PFSK-1 (cell line): ENCODE measurements around the gene MYH9.

Source experiments
- FOXP2 ChIP-seq: optimal IDR thresholded peaks from 2 replicates; pipeline ENCODE3; 2011; ENCODE audit warnings: borderline replicate concordance, control low read depth, inconsistent platforms; ENCODE audit not compliant: insufficient read depth; ENCODE audit errors: extremely low read length, extremely low read depth
- POLR2AphosphoS5 ChIP-seq: IDR thresholded peaks from 2 replicates; pipeline ENCODE4 v1.6.1; 2012; ENCODE audit warnings: low read depth, mild to moderate bottlenecking, control low read depth, low read length, moderate library complexity
- SIN3A ChIP-seq: IDR thresholded peaks from 2 replicates; pipeline ENCODE4 v1.6.1; 2012; ENCODE audit warnings: mild to moderate bottlenecking, low read length, moderate library complexity, borderline replicate concordance; ENCODE audit not compliant: insufficient read depth
- TAF1 ChIP-seq: IDR thresholded peaks from 2 replicates; pipeline ENCODE4 v1.6.1; 2012; ENCODE audit warnings: low read length, control low read depth, borderline replicate concordance; ENCODE audit not compliant: insufficient read depth
- TF ChIP-seq, protein P1 (sequence below), 2 experiments: IDR thresholded peaks; 2 replicates each; pipeline versions ENCODE4 v1.6.1 to v1.8.0; 2011 to 2012; ENCODE audit warnings: low read depth in 2 of 2, low read length in 2 of 2, control low read depth in 1 of 2, inconsistent platforms in 1 of 2, mild to moderate bottlenecking in 1 of 2, moderate library complexity in 1 of 2; ENCODE audit not compliant: insufficient read depth in 1 of 2

DNA sequence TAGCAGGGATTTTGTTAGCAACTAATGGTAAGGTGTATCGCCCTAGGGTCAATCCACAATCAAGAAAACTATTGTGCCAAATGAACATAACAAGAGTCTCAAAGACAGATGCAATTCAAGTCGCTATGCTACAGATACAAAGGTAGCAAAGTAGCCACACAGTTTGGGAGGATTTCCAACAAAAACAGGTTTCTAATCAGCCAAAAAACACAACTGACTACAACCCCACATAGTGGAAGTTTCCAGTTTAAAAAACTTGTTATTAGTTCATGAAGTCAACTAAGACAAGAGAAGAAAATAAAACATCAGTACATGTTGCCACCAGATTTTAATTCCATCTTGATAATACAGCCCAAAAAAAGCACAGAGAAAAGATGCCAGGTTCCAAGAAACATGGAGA lies 38.0 kb downstream of the MYH9 start:
- TF ChIP-seq TAF1 (no peak), POLR2AphosphoS5 (no peak), SIN3A (no peak), FOXP2 (no peak)
- TF ChIP-seq, protein P1, sequence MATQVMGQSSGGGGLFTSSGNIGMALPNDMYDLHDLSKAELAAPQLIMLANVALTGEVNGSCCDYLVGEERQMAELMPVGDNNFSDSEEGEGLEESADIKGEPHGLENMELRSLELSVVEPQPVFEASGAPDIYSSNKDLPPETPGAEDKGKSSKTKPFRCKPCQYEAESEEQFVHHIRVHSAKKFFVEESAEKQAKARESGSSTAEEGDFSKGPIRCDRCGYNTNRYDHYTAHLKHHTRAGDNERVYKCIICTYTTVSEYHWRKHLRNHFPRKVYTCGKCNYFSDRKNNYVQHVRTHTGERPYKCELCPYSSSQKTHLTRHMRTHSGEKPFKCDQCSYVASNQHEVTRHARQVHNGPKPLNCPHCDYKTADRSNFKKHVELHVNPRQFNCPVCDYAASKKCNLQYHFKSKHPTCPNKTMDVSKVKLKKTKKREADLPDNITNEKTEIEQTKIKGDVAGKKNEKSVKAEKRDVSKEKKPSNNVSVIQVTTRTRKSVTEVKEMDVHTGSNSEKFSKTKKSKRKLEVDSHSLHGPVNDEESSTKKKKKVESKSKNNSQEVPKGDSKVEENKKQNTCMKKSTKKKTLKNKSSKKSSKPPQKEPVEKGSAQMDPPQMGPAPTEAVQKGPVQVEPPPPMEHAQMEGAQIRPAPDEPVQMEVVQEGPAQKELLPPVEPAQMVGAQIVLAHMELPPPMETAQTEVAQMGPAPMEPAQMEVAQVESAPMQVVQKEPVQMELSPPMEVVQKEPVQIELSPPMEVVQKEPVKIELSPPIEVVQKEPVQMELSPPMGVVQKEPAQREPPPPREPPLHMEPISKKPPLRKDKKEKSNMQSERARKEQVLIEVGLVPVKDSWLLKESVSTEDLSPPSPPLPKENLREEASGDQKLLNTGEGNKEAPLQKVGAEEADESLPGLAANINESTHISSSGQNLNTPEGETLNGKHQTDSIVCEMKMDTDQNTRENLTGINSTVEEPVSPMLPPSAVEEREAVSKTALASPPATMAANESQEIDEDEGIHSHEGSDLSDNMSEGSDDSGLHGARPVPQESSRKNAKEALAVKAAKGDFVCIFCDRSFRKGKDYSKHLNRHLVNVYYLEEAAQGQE (IDR thresholded peaks at IDR 0.05; ENCODE audit: insufficient read depth in 1 of 2, low read depth in 2 of 2, low read length in 2 of 2): no peak
